HEK293T (cell line): ENCODE results near the gene TBC1D23.

Experiments used
- CTCF ChIA-PET: fragments of 350-600 bp; formaldehyde crosslinking; extraction: SDS; loops from one replicate; lab custom pipeline; 2021; ENCODE audit warnings: antibody characterized with exemption, inconsistent platforms; lab: Yijun Ruan, JAX
- POLR2A ChIA-PET: fragments of 350-600 bp; formaldehyde crosslinking; extraction: SDS; loops from one replicate; lab custom pipeline; 2020; ENCODE audit warnings: antibody characterized with exemption, inconsistent platforms; lab: Yijun Ruan, JAX
- DNase-seq: peaks from one replicate; pipeline ENCODE4 v3.0.0; 2012; ENCODE audit warnings: mixed read lengths; ENCODE audit errors: extremely low spot score
- ARNT ChIP-seq: fragments of 450-650 bp; IDR thresholded peaks from 2 replicates; pipeline ENCODE4 v1.6.1; 2017; ENCODE audit warnings: mild to moderate bottlenecking
- BHLHE40 ChIP-seq: fragments of 450-650 bp; IDR thresholded peaks from 2 replicates; pipeline ENCODE4 v1.6.1; 2016; ENCODE audit warnings: mild to moderate bottlenecking, moderate library complexity, borderline replicate concordance
- CTBP1 ChIP-seq: fragments of 450-650 bp; IDR thresholded peaks from 2 replicates; pipeline ENCODE4 v1.6.1; 2016; ENCODE audit warnings: borderline replicate concordance
- ELF4 ChIP-seq: fragments of 450-650 bp; IDR thresholded peaks from 2 replicates; pipeline ENCODE4 v1.6.1; 2017; ENCODE audit warnings: antibody characterized with exemption
- FOXA1 ChIP-seq: fragments of 450-650 bp; IDR thresholded peaks from 2 replicates; pipeline ENCODE4 v1.6.1; 2016; ENCODE audit warnings: mild to moderate bottlenecking
- FOXK2 ChIP-seq: fragments of 450-650 bp; IDR thresholded peaks from 2 replicates; pipeline ENCODE4 v1.6.1; 2016; ENCODE audit warnings: mild to moderate bottlenecking
- FOXM1 ChIP-seq: fragments of 450-650 bp; IDR thresholded peaks from 2 replicates; pipeline ENCODE4 v1.6.1; 2017; ENCODE audit warnings: mild to moderate bottlenecking, borderline replicate concordance
- HDGF ChIP-seq: fragments of 450-650 bp; IDR thresholded peaks from 2 replicates; pipeline ENCODE4 v1.6.1; 2017; ENCODE audit warnings: antibody characterized with exemption, borderline replicate concordance
- L3MBTL2 ChIP-seq: fragments of 450-650 bp; conservative IDR thresholded peaks from 2 replicates; pipeline ENCODE4 v1.6.1; 2016; ENCODE audit warnings: mild to moderate bottlenecking
- LEF1 ChIP-seq: fragments of 450-650 bp; IDR thresholded peaks from 2 replicates; pipeline ENCODE4 v1.6.1; 2017; ENCODE audit warnings: mild to moderate bottlenecking, borderline replicate concordance
- NFRKB ChIP-seq: fragments of 450-650 bp; IDR thresholded peaks from 2 replicates; pipeline ENCODE4 v1.6.1; 2016; ENCODE audit warnings: mild to moderate bottlenecking, moderate library complexity
- SP1 ChIP-seq: fragments of 450-650 bp; IDR thresholded peaks from 2 replicates; pipeline ENCODE4 v1.6.1; 2017
- SUZ12 ChIP-seq: fragments of 450-650 bp; IDR thresholded peaks from 2 replicates; pipeline ENCODE4 v1.6.1; 2016; ENCODE audit warnings: mild to moderate bottlenecking
- TARDBP ChIP-seq: fragments of 450-650 bp; IDR thresholded peaks from 2 replicates; pipeline ENCODE4 v1.6.1; 2016
- ZNF384 ChIP-seq: fragments of 450-650 bp; IDR thresholded peaks from 2 replicates; pipeline ENCODE4 v1.6.1; 2016
- TF ChIP-seq, protein P1 (sequence below): fragments of 450-650 bp; IDR thresholded peaks from 2 replicates; pipeline ENCODE4 v1.6.1; 2016

Gene TBC1D23

GRCh38 chr3:100352296-100353231, 91.8 kb downstream of the TBC1D23 start:
- CTCF ChIA-PET, result no interaction called here
- no peak for DNase-seq
- TF ChIP-seq FOXM1, result no peak
- TF ChIP-seq SUZ12, result no peak
- POLR2A ChIA-PET, result no interaction called here

DNA sequence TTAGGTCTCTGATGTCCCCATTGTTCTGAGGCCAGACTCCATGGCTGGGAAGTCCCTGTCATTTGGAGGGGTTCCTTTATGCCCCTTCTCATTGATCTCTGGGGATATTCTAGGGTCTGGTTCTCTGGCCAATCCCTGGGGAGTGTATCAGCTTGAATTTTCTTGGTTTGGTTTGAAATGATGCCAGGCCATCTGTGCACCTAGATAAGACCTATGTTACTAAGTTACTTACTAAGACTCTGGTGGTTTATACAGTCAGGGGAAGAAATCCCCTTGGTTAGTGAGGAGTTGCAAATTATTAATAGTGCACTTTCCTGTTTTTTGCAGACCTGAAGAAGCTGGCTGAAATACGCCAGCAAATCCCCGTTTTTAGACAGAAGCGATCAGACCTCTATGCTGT, 94.1 kb downstream of the TBC1D23 start:
- POLR2A ChIA-PET, result no interaction called here
- DNase-seq, result no peak

GRCh38 chr3:100358413-100358812, 97.6 kb downstream of the TBC1D23 start:
- TF ChIP-seq SP1, result no peak
- no peak for TF ChIP-seq FOXA1
- TF ChIP-seq, protein P1, sequence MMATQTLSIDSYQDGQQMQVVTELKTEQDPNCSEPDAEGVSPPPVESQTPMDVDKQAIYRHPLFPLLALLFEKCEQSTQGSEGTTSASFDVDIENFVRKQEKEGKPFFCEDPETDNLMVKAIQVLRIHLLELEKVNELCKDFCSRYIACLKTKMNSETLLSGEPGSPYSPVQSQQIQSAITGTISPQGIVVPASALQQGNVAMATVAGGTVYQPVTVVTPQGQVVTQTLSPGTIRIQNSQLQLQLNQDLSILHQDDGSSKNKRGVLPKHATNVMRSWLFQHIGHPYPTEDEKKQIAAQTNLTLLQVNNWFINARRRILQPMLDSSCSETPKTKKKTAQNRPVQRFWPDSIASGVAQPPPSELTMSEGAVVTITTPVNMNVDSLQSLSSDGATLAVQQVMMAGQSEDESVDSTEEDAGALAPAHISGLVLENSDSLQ, result no peak
- TF ChIP-seq ZNF384, result no peak
- TF ChIP-seq SUZ12, result no peak
- no peak for TF ChIP-seq TARDBP
- TF ChIP-seq LEF1, result no peak
- TF ChIP-seq L3MBTL2, result no peak
- TF ChIP-seq ELF4, result no peak
- no peak for TF ChIP-seq CTBP1
- TF ChIP-seq FOXM1, result no peak
- TF ChIP-seq ARNT, result no peak
- TF ChIP-seq FOXK2, result no peak
- ChIA-PET POLR2A (no interaction called here), CTCF (no interaction called here)
- no peak for DNase-seq

More for the DNA sequence above, 94.1 kb downstream of the TBC1D23 start:
- TF ChIP-seq HDGF (no peak), ELF4 (no peak)
- CTCF ChIA-PET, result interaction anchor here (0.5 kb wide), 1 partner anchor 39 kb away, joined by 3 read pairs; no protein-coding TSS in a partner anchor

DNA sequence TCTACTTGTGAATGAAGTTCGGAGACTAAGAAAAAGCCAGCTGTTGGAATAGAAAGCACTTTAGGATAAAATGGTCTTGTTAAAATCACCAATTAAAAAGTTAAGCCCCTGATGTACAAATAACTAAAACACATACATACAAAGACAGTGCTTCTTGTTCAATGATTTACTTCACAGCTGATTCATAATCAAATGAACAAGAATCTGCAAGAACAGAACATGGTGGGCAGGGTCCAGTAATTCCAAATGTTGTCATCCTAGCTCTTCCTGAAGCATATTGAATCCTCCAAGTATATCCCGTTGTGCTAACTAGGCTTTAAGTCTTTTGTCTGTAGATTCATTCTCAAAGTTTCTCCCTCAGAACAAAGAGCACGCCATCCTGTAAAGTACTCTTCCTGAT, 98.2 kb downstream of the TBC1D23 start:
- DNase-seq, result no peak
- TF ChIP-seq ARNT (no peak), SUZ12 (no peak), HDGF (no peak), TARDBP (no peak), ZNF384 (no peak), BHLHE40 (no peak)
- ChIA-PET CTCF (no interaction called here), POLR2A (no interaction called here)

DNA sequence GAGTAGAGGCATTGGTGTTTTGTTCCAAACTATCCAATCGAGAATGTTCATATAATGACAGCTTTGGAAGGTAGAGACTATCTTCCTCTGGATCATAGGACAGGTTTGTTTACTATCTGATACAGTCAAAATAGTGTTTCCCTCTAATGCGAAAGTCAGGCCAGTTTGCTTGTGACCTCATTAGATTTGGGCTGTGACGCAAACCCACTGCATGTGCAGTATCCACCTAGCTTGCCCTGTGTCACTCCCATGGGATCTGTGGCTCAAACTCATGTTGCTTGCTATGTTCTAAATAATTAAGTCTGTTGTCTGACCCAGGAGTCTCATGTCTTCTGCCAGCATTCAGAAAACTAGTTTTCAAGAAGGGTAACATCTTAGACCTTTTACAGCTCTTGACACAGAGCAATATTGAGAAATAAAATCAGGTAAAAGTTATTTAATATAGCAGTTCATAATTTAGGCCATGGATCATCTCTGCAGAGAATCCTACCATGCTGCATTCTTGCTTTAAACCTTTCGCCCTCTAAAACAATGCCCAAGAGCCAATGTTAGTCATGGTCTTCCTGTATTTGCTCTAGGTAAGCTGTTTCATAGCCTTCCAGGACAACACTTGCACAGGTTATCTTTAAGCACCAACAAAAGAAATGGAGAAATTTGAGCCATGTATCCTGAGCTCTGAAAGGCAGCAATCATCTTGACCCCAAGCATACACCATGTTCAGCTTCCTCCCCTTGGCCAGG, 100.1 kb downstream of the TBC1D23 start:
- TF ChIP-seq L3MBTL2 (no peak), FOXM1 (no peak), SP1 (no peak), ARNT (no peak), ELF4 (no peak), HDGF (no peak), ZNF384 (no peak), SUZ12 (no peak), FOXA1 (no peak), BHLHE40 (no peak), TARDBP (no peak), NFRKB (no peak), CTBP1 (no peak), LEF1 (no peak), FOXK2 (no peak)
- TF ChIP-seq, protein P1, result no peak
- no peak for DNase-seq
- CTCF ChIA-PET, result interaction anchor here (0.6 kb wide), 1 partner anchor 1029 kb away, joined by 4 read pairs; no protein-coding TSS in a partner anchor
- POLR2A ChIA-PET, result no interaction called here

DNA sequence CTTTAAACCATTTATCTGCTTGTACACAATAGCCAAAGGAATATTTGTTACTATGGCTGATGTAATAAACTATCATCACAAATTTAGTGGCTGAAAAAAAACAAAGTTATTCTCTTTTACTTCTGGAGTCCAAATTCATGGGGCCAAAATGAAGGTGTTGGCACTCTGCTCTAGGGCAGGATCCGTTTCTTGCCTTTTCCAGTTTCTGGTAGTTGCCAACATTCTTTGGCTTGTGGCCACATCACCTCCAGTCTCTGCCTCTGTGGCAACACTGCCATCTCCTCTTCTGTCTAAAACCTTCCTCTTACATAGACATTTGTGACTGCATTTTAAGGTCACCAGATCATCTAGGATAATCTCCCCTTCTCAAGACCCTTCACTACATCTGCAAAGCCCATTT, 101.1 kb downstream of the TBC1D23 start:
- ChIA-PET POLR2A (no interaction called here), CTCF (no interaction called here)
- TF ChIP-seq BHLHE40, result no peak
- no peak for TF ChIP-seq ZNF384
- no peak for DNase-seq

- POLR2A ChIA-PET, result no interaction called here
- CTCF ChIA-PET, result no interaction called here
- no peak for DNase-seq
- TF ChIP-seq HDGF (no peak), CTBP1 (no peak), ELF4 (no peak), LEF1 (no peak), SUZ12 (no peak), SP1 (no peak)
Observed at GRCh38 chr3:100364421-100364820, 103.6 kb downstream of the TBC1D23 start.
